ELR (cell line): Measurements from ENCODE around the gene NCKAP5.

Source experiments
- DNase-seq: peaks from one replicate; pipeline ENCODE4 v3.0.0-alpha.2; 2015; ENCODE audit warnings: low read depth

NCKAP5 gene

GRCh38 chr2:132754392-132754791 is 813.9 kb downstream of the NCKAP5 start:
- DNase-seq, result no peak

GRCh38 chr2:132752421-132753206 is 815.6 kb downstream of the NCKAP5 start:
- no peak for DNase-seq

- no peak for DNase-seq
Observed at GRCh38 chr2:132751836-132752235, 816.4 kb downstream of the NCKAP5 start.

GRCh38 chr2:132750606-132751005 is 817.7 kb downstream of the NCKAP5 start:
- no peak for DNase-seq

GRCh38 chr2:132747046-132747445 is 821.2 kb downstream of the NCKAP5 start:
- no peak for DNase-seq

- DNase-seq, result peak; percentile 18
Observed at GRCh38 chr2:132741754-132742153, 826.5 kb downstream of the NCKAP5 start.

GRCh38 chr2:132740081-132740720 is 828.1 kb downstream of the NCKAP5 start:
- no peak for DNase-seq

- no peak for DNase-seq
Observed at GRCh38 chr2:132738223-132738622, 830.0 kb downstream of the NCKAP5 start.

GRCh38 chr2:132736059-132736458 is 832.2 kb downstream of the NCKAP5 start:
- DNase-seq, result no peak

- no peak for DNase-seq
Observed at GRCh38 chr2:132734961-132735360, 833.3 kb downstream of the NCKAP5 start.

- peak; percentile 6 for DNase-seq
Observed at GRCh38 chr2:132733094-132733493, 835.2 kb downstream of the NCKAP5 start.

GRCh38 chr2:132732694-132733093 is 835.6 kb downstream of the NCKAP5 start:
- no peak for DNase-seq

GRCh38 chr2:132731441-132731840 is 836.8 kb downstream of the NCKAP5 start:
- DNase-seq, result peak; percentile 58

GRCh38 chr2:132730611-132731010 is 837.7 kb downstream of the NCKAP5 start:
- DNase-seq, result no peak

- no peak for DNase-seq
Observed at GRCh38 chr2:132729522-132729921, 838.7 kb downstream of the NCKAP5 start.

- DNase-seq, result no peak
Observed at GRCh38 chr2:132726155-132726554, 842.1 kb downstream of the NCKAP5 start.

- DNase-seq, result no peak
Observed at GRCh38 chr2:132725748-132726147, 842.5 kb downstream of the NCKAP5 start.

- no peak for DNase-seq
Observed at GRCh38 chr2:132725148-132725547, 843.1 kb downstream of the NCKAP5 start.

GRCh38 chr2:132721938-132722337 is 846.3 kb downstream of the NCKAP5 start:
- DNase-seq, result peak; percentile 65

- no peak for DNase-seq
Observed at GRCh38 chr2:132720393-132720792, 847.9 kb downstream of the NCKAP5 start.

- no peak for DNase-seq
Observed at GRCh38 chr2:132719480-132719879, 848.8 kb downstream of the NCKAP5 start.

GRCh38 chr2:132716954-132717353 is 851.3 kb downstream of the NCKAP5 start:
- DNase-seq, result no peak
